ENCODE measurements around the gene RIIAD1.

Gene RIIAD1

GRCh38 chr1:151711044-151711800, 10.1 kb upstream of the RIIAD1 start:
- peaks cover 65% of the 10 kb centered on the region for H3K27me3 ChIP-seq
- no peak for TF ChIP-seq CTCF (IDR thresholded peaks at IDR 0.05)
- H3K9me3 ChIP-seq, result no peaks in the 10 kb centered on the region
- no peak overlapping the region for H3K4me3 ChIP-seq (ENCODE audit: low read depth in 1 of 2, low read length in 1 of 2)
- no peaks in the 10 kb centered on the region for H3K4me1 ChIP-seq (ENCODE audit: control insufficient read depth in 1 of 2, insufficient read depth in 1 of 2, low read depth in 1 of 2, low read length in 1 of 2)
- H3K27ac ChIP-seq, result no peak overlapping the region
- no peaks in the 10 kb centered on the region for H3K36me3 ChIP-seq

GRCh38 chr1:151711951-151712350, 9.4 kb upstream of the RIIAD1 start:
- no peak for TF ChIP-seq CTCF (IDR thresholded peaks at IDR 0.05)
- H3K27ac ChIP-seq, result no peak overlapping the region
- H3K9me3 ChIP-seq, result no peaks in the 10 kb centered on the region
- H3K36me3 ChIP-seq, result no peaks in the 10 kb centered on the region
- H3K4me1 ChIP-seq (ENCODE audit: control insufficient read depth in 1 of 2, insufficient read depth in 1 of 2, low read depth in 1 of 2, low read length in 1 of 2), result no peaks in the 10 kb centered on the region
- no peak overlapping the region for H3K4me3 ChIP-seq (ENCODE audit: low read depth in 1 of 2, low read length in 1 of 2)
- peaks cover 73% of the 10 kb centered on the region for H3K27me3 ChIP-seq

- TF ChIP-seq CTCF (IDR thresholded peaks at IDR 0.05), result no peak
- no peaks in the 10 kb centered on the region for H3K36me3 ChIP-seq
- H3K4me3 ChIP-seq (ENCODE audit: low read depth in 1 of 2, low read length in 1 of 2), result no peak overlapping the region
- no peaks in the 10 kb centered on the region for H3K9me3 ChIP-seq
- H3K4me1 ChIP-seq (ENCODE audit: control insufficient read depth in 1 of 2, insufficient read depth in 1 of 2, low read depth in 1 of 2, low read length in 1 of 2), result no peaks in the 10 kb centered on the region
- H3K27me3 ChIP-seq, result peaks cover 84% of the 10 kb centered on the region
- H3K27ac ChIP-seq, result no peak overlapping the region
Observed at GRCh38 chr1:151713044-151713443, 8.3 kb upstream of the RIIAD1 start.

- Histone ChIP-seq H3K27me3 (peaks cover 86% of the 10 kb centered on the region), H3K4me1 (ENCODE audit: control insufficient read depth in 1 of 2, insufficient read depth in 1 of 2, low read depth in 1 of 2, low read length in 1 of 2) (no peaks in the 10 kb centered on the region)
- TF ChIP-seq CTCF (IDR thresholded peaks at IDR 0.05), result no peak
Observed at GRCh38 chr1:151713874-151714273, 7.4 kb upstream of the RIIAD1 start.

GRCh38 chr1:151714820-151715725, 6.2 kb upstream of the RIIAD1 start:
- no peak overlapping the region for H3K4me3 ChIP-seq (ENCODE audit: low read depth in 1 of 2, low read length in 1 of 2)
- H3K9me3 ChIP-seq, result no peaks in the 10 kb centered on the region

More at GRCh38 chr1:151713874-151714273, 7.4 kb upstream of the RIIAD1 start:
- Histone ChIP-seq H3K27ac (no peak overlapping the region), H3K4me3 (ENCODE audit: low read depth in 1 of 2, low read length in 1 of 2) (no peak overlapping the region), H3K9me3 (no peaks in the 10 kb centered on the region), H3K36me3 (no peaks in the 10 kb centered on the region)

More at GRCh38 chr1:151714820-151715725, 6.2 kb upstream of the RIIAD1 start:
- no peak overlapping the region for H3K27ac ChIP-seq
- peaks cover 0 to under 1% of the 10 kb centered on the region in 2 experiments for H3K4me1 ChIP-seq (ENCODE audit: control insufficient read depth in 1 of 2, insufficient read depth in 1 of 2, low read depth in 1 of 2, low read length in 1 of 2)
- TF ChIP-seq CTCF (IDR thresholded peaks at IDR 0.05), result no peak
- peaks cover 96% of the 10 kb centered on the region for H3K27me3 ChIP-seq
- no peaks in the 10 kb centered on the region for H3K36me3 ChIP-seq

All from neutrophil (primary cell).